ES-I3 (cell line): Measurements from ENCODE around the gene RAB6D.
"Not testable (repeated sequence)": the region's sequence is repeated elsewhere in the genome, so short reads cannot be mapped to it uniquely, and the experiment has no call there.

ENCODE experiments used
- H3K36me3 ChIP-seq: 2 replicates; pipeline ENCODE4 v1.6.1; 2013; ENCODE audit warnings: mild to moderate bottlenecking, low read length, control low read depth, moderate library complexity; ENCODE audit not compliant: insufficient read depth
- H3K4me1 ChIP-seq: 2 replicates; pipeline ENCODE4 v1.6.1; 2013; ENCODE audit warnings: mild to moderate bottlenecking, control low read depth, low read length; ENCODE audit not compliant: insufficient read depth
- H3K9ac ChIP-seq: 2 replicates; pipeline ENCODE4 v1.6.1; 2013; ENCODE audit warnings: low read depth, mild to moderate bottlenecking, low read length, moderate library complexity
- H3K9me3 ChIP-seq: 2 replicates; pipeline ENCODE4 v1.6.1; 2013; ENCODE audit warnings: mild to moderate bottlenecking, low read length, moderate library complexity; ENCODE audit not compliant: control insufficient read depth, insufficient read depth

The RAB6D gene

DNA sequence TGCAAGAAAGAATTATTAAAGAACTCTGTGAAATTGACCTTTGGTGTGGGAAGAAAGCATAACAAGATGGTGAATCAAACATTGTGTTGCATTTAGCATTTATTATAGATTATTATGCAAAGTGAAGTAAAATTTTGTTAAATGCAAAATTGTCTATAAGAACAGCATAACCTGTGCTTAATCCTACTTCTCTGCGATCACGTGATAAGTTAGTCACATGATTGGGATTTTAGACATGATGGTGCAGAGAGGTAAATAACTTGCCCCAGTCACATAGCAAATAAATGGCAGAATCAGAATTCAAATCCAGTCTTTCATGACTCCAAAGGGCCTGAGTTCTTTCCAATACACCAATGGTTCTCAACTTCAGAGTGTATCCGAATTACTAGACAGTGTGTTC, 31.3 kb downstream of the RAB6D start:
- H3K4me1 ChIP-seq, H3K9me3 ChIP-seq, H3K9ac ChIP-seq, H3K36me3 ChIP-seq: not testable (repeated sequence)

- H3K9ac ChIP-seq, result peak overlapping the region; percentile 15; the same call in 1 of the 2 replicates
- H3K4me1 ChIP-seq, H3K36me3 ChIP-seq, H3K9me3 ChIP-seq: not testable (repeated sequence)
These were observed 33.0 kb downstream of the RAB6D start for GRCh38 chr2:131331000-131331399.

DNA sequence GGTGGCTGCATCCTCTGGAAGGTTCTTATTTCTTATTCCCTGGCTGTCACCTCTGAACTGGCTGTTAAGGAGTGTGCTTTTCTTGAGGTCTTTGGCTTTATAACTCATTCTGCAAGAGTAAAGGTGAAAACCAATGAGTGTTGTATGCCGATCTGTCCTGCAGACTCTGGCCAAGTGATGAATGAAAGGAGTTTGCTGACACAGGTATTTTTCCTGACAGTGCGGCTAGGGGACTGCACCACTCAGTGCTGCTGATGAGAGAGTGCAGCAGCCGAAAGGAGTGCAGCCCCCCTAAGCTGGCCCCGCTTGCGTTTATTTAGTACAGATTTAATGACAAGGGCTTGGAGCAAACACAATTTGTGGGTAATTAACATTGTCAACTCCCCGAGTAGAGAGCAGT, 41.8 kb downstream of the RAB6D start:
- no peaks in the 10 kb centered on the region for H3K4me1 ChIP-seq
- no peaks in the 10 kb centered on the region for H3K9me3 ChIP-seq
- no peak overlapping the region for H3K9ac ChIP-seq
- no peaks in the 10 kb centered on the region for H3K36me3 ChIP-seq

DNA sequence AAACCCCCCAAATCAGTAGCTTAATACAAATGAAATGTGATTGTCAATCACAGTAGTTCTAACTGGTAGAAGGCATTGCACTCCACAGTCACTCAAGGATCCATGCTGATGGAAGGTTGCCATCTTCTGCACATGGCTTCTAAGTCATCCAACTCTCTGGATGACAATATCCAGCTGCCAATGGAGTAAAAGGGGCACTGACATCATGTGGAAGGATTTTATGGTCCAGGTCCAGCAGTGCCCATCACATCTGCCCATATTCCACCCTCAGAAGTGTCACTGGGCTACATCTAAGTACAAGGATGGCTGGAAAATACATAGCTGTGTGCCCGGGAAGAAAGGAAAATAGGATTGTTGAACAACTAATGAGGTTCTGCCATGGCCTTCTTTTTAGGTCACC, 42.6 kb downstream of the RAB6D start:
- H3K9ac ChIP-seq, H3K36me3 ChIP-seq, H3K9me3 ChIP-seq, H3K4me1 ChIP-seq: not testable (repeated sequence)

DNA sequence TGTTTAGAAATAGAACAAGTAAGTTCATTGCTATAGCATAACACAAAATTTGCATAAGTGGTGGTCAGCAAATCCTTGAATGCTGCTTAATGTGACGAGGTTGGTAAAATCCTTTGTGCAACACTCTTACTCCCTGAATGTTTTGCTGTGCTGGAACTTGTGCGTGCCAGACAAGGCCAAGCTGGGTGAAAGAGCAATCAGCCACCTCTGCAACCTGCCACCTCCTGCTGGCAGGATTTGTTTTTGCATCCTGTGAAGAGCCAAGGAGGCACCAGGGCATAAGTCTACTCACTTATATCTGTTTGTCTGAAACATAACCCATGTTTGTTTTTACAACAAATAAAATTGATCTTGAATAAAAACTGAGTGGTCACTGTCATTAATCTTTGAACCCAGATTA, 53.0 kb downstream of the RAB6D start:
- not testable (repeated sequence) for H3K9ac ChIP-seq

More for the DNA sequence above, 53.0 kb downstream of the RAB6D start:
- not testable (repeated sequence) for H3K36me3 ChIP-seq, H3K9me3 ChIP-seq, H3K4me1 ChIP-seq
